Posterior cingulate gyrus (tissue), 11 donors: ENCODE results near the gene RBFOX2.

Source experiments
- DNase-seq, 10 donors: peaks; one replicate each; pipeline versions ENCODE4 v3.0.0 to v3.0.0-alpha.2; 2020 to 2021; ENCODE audit warnings: mixed read lengths in 3 of 10
- intact Hi-C: fragments of 100-400 bp; cut with DNase I; formaldehyde crosslinking; loops from one replicate; pipeline ENCODE4 v1.15.1; 2023

The RBFOX2 gene

GRCh38 chr22:35912658-35913057 is 116.0 kb downstream of the RBFOX2 start:
- DNase-seq, result no peak
- intact Hi-C loops, result no loop called here

- DNase-seq, result no peak
- intact Hi-C loops, result no loop called here
Measured at GRCh38 chr22:35911877-35912276, 116.7 kb downstream of the RBFOX2 start.

- intact Hi-C loops, result no loop called here
- no peak for DNase-seq
Measured at GRCh38 chr22:35910926-35911325, 117.7 kb downstream of the RBFOX2 start.

GRCh38 chr22:35910003-35910769 is 118.4 kb downstream of the RBFOX2 start:
- intact Hi-C loops, result no loop called here

GRCh38 chr22:35905894-35906293 is 122.7 kb downstream of the RBFOX2 start:
- no peak for DNase-seq
- intact Hi-C loops, result no loop called here

More at GRCh38 chr22:35910003-35910769, 118.4 kb downstream of the RBFOX2 start:
- no peak for DNase-seq

GRCh38 chr22:35904752-35905151 is 123.9 kb downstream of the RBFOX2 start:
- no peak for DNase-seq
- intact Hi-C loops, result no loop called here

GRCh38 chr22:35904336-35904692 is 124.3 kb downstream of the RBFOX2 start:
- intact Hi-C loops, result no loop called here

GRCh38 chr22:35903571-35904335 is 124.9 kb downstream of the RBFOX2 start:
- intact Hi-C loops, result no loop called here
- no peak for DNase-seq

More at GRCh38 chr22:35904336-35904692, 124.3 kb downstream of the RBFOX2 start:
- DNase-seq, result no peak

GRCh38 chr22:35900483-35901168 is 128.0 kb downstream of the RBFOX2 start:
- intact Hi-C loops, result no loop called here

GRCh38 chr22:35899736-35900135 is 128.9 kb downstream of the RBFOX2 start:
- intact Hi-C loops, result no loop called here
- no peak for DNase-seq

More at GRCh38 chr22:35900483-35901168, 128.0 kb downstream of the RBFOX2 start:
- DNase-seq, result no peak

- DNase-seq, result no peak
- intact Hi-C loops, result no loop called here
Measured at GRCh38 chr22:35896111-35896705, 132.4 kb downstream of the RBFOX2 start.

- peak in 1 of 10 donors; percentile 19 for DNase-seq
- intact Hi-C loops, result no loop called here
Measured at GRCh38 chr22:35894937-35895708, 133.5 kb downstream of the RBFOX2 start.

GRCh38 chr22:35894464-35894878 is 134.2 kb downstream of the RBFOX2 start:
- DNase-seq, result peak in 1 of 10 donors; percentile 61
- intact Hi-C loops, result no loop called here

GRCh38 chr22:35893698-35894097 is 134.9 kb downstream of the RBFOX2 start:
- intact Hi-C loops, result no loop called here
- no peak for DNase-seq

GRCh38 chr22:35892192-35892591 is 136.4 kb downstream of the RBFOX2 start:
- DNase-seq, result peak in 1 of 10 donors; percentile 68
- intact Hi-C loops, result no loop called here

GRCh38 chr22:35891442-35891841 is 137.2 kb downstream of the RBFOX2 start:
- DNase-seq, result no peak
- intact Hi-C loops, result no loop called here

- no peak for DNase-seq
Measured at GRCh38 chr22:35889071-35889470, 139.6 kb downstream of the RBFOX2 start.

GRCh38 chr22:35888181-35888870 is 140.3 kb downstream of the RBFOX2 start:
- no peak for DNase-seq
- intact Hi-C loops, result no loop called here

More at GRCh38 chr22:35889071-35889470, 139.6 kb downstream of the RBFOX2 start:
- intact Hi-C loops, result no loop called here

GRCh38 chr22:35887296-35887875 is 141.2 kb downstream of the RBFOX2 start:
- DNase-seq, result no peak
- intact Hi-C loops, result no loop called here
